K562 (cell line): ENCODE measurements around the gene PITRM1. TPM values are rescaled to one million over a fixed set of nuclear protein-coding genes. Genes with fewer than 3 reads are reported as not detected.

Source experiments
- ATAC-seq: fragments of 200-7000 bp; cut with Tn5 transposase; 3 replicates; pipeline ENCODE4 v1.9.1; 2020; ENCODE audit warnings: moderate library complexity
- BruUV-seq: library from RNA; stranded (reverse); fragments of 400-500 nt; replicated peaks from 2 replicates; lab custom pipeline; 2021; lab: Mats Ljungman, UMichigan
- CTCF ChIA-PET: fragments of 300-600 bp; formaldehyde crosslinking; extraction: SDS; loops from one replicate; lab custom pipeline; 2021; ENCODE audit warnings: low intra/inter-chr PET ratio; lab: Yijun Ruan, JAX
- POLR2A ChIA-PET: fragments of 300-600, 350-650 bp; sonication (Branson Sonifier 250); formaldehyde crosslinking; extraction: SDS; loops from one replicate; lab custom pipeline; 2021; ENCODE audit warnings: antibody characterized with exemption, inconsistent platforms; lab: Yijun Ruan, JAX
- DNase-seq, 4 experiments: peaks; one replicate each; pipeline versions ENCODE4 v3.0.0 to v3.0.0-alpha.2; 2011 to 2018; ENCODE audit warnings: low spot score in 3 of 4, mixed read lengths in 3 of 4; ENCODE audit errors: extremely low read depth in 1 of 4
- FAIRE-seq: peaks from 2 replicates; lab custom pipeline; 2011; peaks lifted over from hg19 to GRCh38; lab: Jason Lieb, UNC
- H2AFZ ChIP-seq: 2 replicates; pipeline ENCODE4 v1.6.0; 2011; ENCODE audit warnings: low read depth, low read length, control low read depth, inconsistent platforms
- H3K27ac ChIP-seq: fragments of 200-600 bp; 3 replicates; pipeline ENCODE4 v1.8.0; 2011; ENCODE audit warnings: low read depth, mild to moderate bottlenecking, control low read depth, inconsistent platforms, low read length, moderate library complexity, mixed read lengths; ENCODE audit errors: extremely low read depth
- H3K27me3 ChIP-seq, 2 experiments: fragments of 300-600 bp in 1 of 2; 2 replicates in 1 of 2; 3 replicates in 1 of 2; pipeline versions ENCODE4 v1.6.0 to v1.8.0; 2011; ENCODE audit warnings: inconsistent platforms in 2 of 2, low read length in 2 of 2, mild to moderate bottlenecking in 1 of 2, mixed read lengths in 1 of 2, moderate library complexity in 1 of 2; ENCODE audit not compliant: control insufficient read depth in 2 of 2, insufficient read depth in 2 of 2
- H3K36me3 ChIP-seq: fragments of 300-600 bp; 3 replicates; pipeline ENCODE4 v1.8.0; 2011; ENCODE audit warnings: mild to moderate bottlenecking, low read length, inconsistent platforms; ENCODE audit not compliant: control insufficient read depth, insufficient read depth
- H3K4me1 ChIP-seq, 2 experiments: fragments of 200-600 bp in 1 of 2; replicated peaks in 1 of 2; 2 replicates in 1 of 2; 3 replicates in 1 of 2; pipeline versions ENCODE4 v1.5.1 to v1.8.0; 2011; ENCODE audit warnings: inconsistent platforms in 2 of 2, low read length in 2 of 2, mild to moderate bottlenecking in 1 of 2, mixed read lengths in 1 of 2, moderate library complexity in 1 of 2; ENCODE audit not compliant: control insufficient read depth in 2 of 2, insufficient read depth in 2 of 2
- H3K4me2 ChIP-seq: 2 replicates; pipeline ENCODE4 v1.6.1; 2011; ENCODE audit warnings: low read length, control low read depth, inconsistent platforms, mixed read lengths; ENCODE audit not compliant: insufficient read depth
- H3K4me3 ChIP-seq: fragments of 200-600 bp; sonication (generic), shearing (Covaris generic); 2 replicates; pipeline ENCODE4 v1.5.1; 2016; ENCODE audit warnings: control low read depth, inconsistent platforms
- H3K79me2 ChIP-seq: fragments of 200-600 bp; 3 replicates; pipeline ENCODE4 v1.8.0; 2011; ENCODE audit warnings: low read length, inconsistent platforms; ENCODE audit not compliant: control insufficient read depth, insufficient read depth
- H3K9ac ChIP-seq, 2 experiments: 2 replicates each; pipeline versions ENCODE4 v1.6.0 to v1.6.1; 2011; ENCODE audit warnings: low read depth in 2 of 2, low read length in 2 of 2, control low read depth in 1 of 2, inconsistent platforms in 1 of 2, mild to moderate bottlenecking in 1 of 2, mixed read lengths in 1 of 2; ENCODE audit not compliant: insufficient read depth in 1 of 2
- H3K9me1 ChIP-seq: one replicate; pipeline ENCODE4 v1.6.0; 2011; ENCODE audit warnings: inconsistent platforms, mild to moderate bottlenecking, low read length, moderate library complexity; ENCODE audit not compliant: control insufficient read depth, insufficient read depth
- H3K9me3 ChIP-seq: replicated peaks from 2 replicates; pipeline ENCODE4 v1.5.1; 2011; ENCODE audit warnings: low read depth, low read length, inconsistent platforms; ENCODE audit not compliant: control insufficient read depth, insufficient read depth
- H4K20me1 ChIP-seq: replicated peaks from 2 replicates; pipeline ENCODE4 v1.6.1; 2011; ENCODE audit warnings: low read length, inconsistent platforms, mixed read lengths; ENCODE audit not compliant: control insufficient read depth, insufficient read depth
- HDAC2 ChIP-seq: fragments of 450-650 bp; IDR thresholded peaks from 2 replicates; pipeline ENCODE4 v1.6.1; 2016; ENCODE audit warnings: mild to moderate bottlenecking
- HEY1 ChIP-seq: fragments of 250-450 bp; sonication (Bioruptor Pico); IDR thresholded peaks from 2 replicates; pipeline ENCODE4 v1.5.0; 2020; ENCODE audit warnings: mild to moderate bottlenecking, moderate library complexity, borderline replicate concordance
- MAFG ChIP-seq: fragments of 450-650 bp; conservative IDR thresholded peaks from 2 replicates; pipeline ENCODE4 v1.6.1; 2016; ENCODE audit warnings: missing genetic modification characterization, missing compliant biosample characterization
- MTA2 ChIP-seq: fragments of 450-650 bp; IDR thresholded peaks from 2 replicates; pipeline ENCODE4 v1.6.1; 2016; ENCODE audit warnings: low read depth
- MYC ChIP-seq, 2 experiments: fragments of 250-450 bp in 1 of 2; sonication (Bioruptor Pico) in 1 of 2; IDR thresholded peaks; 2 replicates each; pipeline versions ENCODE4 v1.5.1 to v1.6.1; 2012 to 2021; ENCODE audit warnings: low read depth in 2 of 2, borderline replicate concordance in 1 of 2, improper control_type of control experiment in 1 of 2, low read length in 1 of 2, mild to moderate bottlenecking in 1 of 2, moderate library complexity in 1 of 2
- ZNF707 ChIP-seq: fragments of 250-450 bp; sonication (Bioruptor Pico); conservative IDR thresholded peaks from 2 replicates; pipeline ENCODE4 v1.8.0; 2022; ENCODE audit warnings: inconsistent platforms, mild to moderate bottlenecking, moderate library complexity
- WGBS: fragments of 100-300 bp; shearing (Covaris generic); methylation state at CpG from one replicate; pipeline ENCODE4 v1.1.6; 2016; ENCODE audit warnings: low coverage, mixed read lengths; ENCODE audit not compliant: insufficient coverage; ENCODE audit errors: missing lambda C conversion rate; 5-methylcytosine and 5-hydroxymethylcytosine counted together
- in situ Hi-C: fragments of 300-500 bp; cut with MboI; formaldehyde crosslinking; loops from 4 replicates; pipeline ENCODE4 v1.15.0; 2018; ENCODE audit warnings: inconsistent platforms, mixed read lengths
- intact Hi-C: fragments of 100-400 bp; cut with micrococcal nuclease; formaldehyde crosslinking; loops from 2 replicates; pipeline ENCODE4 v1.14.2; 2022
- polyA plus RNA-seq, 8 experiments: library from polyadenylated mRNA; depleted of rRNA in 4 of 8; stranded (reverse) in 5 of 8; unstranded in 3 of 8; fragments of >200 nt; fragmentation: Nextera tagmentation in 2 of 8; fragmentation: Illumina TruSeq in 1 of 8; extraction: Ambion mirVana in 2 of 8; extraction: Trizol in 1 of 8; gene quantifications; 2 replicates each; pipeline versions ENCODE4 v1.2.1 to v1.2.3, GENCODE V29; 2011 to 2014; ENCODE audit warnings: inconsistent platforms in 1 of 8, missing spikeins in 1 of 8
- total RNA-seq, 7 experiments: library from RNA; depleted of rRNA in 6 of 7; stranded (reverse); fragments of >200 nt in 6 of 7; fragmentation: Illumina TruSeq in 2 of 7; extraction: Trizol in 2 of 7; gene quantifications; 2 replicates each; pipeline versions ENCODE4 v1.2.1 to v1.2.3, GENCODE V29; 2011 to 2021; ENCODE audit warnings: low replicate concordance in 1 of 7
- TF ChIP-seq, protein P1 (sequence below): fragments of 450-650 bp; IDR thresholded peaks from 2 replicates; pipeline ENCODE4 v1.6.1; 2018; ENCODE audit not compliant: partially characterized antibody
- TF ChIP-seq, protein P2 (sequence below): fragments of 450-650 bp; formaldehyde crosslinking; IDR thresholded peaks from 2 replicates; pipeline ENCODE4 v1.4.0; 2020; ENCODE audit warnings: mild to moderate bottlenecking, moderate library complexity

PITRM1 gene
- total and polyA plus RNA-seq, 9 of the 15 experiments (the other 6 are each of a cell fraction or from before 2014, with no cell fraction given), result 21.1 to 70.4 (median 39.7) TPM

DNA sequence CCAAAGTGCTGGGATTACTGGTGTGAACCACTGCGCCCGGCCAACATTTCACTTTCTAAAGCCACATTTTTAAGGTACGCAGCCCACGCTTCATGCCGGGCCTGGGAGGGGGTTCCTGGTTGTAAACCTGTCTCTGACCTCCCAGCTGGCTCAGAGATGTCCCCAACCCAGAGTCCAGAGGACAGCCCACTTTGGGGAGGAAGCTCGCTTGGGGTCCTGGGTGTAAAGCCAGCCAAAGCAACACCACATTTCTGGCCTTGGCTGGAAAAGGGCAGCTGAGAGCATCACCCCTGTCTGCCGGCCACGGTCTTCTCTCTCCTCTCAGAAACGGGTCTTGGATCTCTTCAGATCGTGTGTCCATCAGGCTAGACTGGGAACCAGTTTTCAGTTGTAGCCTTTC is 23.9 kb upstream of the PITRM1 start:
- intact Hi-C loops (loop anchor here (5.0 kb wide), 3 partner anchors 41 to 1571 kb away; no protein-coding TSS in a partner anchor), in situ Hi-C loops (no loop called here)
- H3K9me3 ChIP-seq, result no peaks in the 10 kb centered on the region
- DNase-seq (no peak), ATAC-seq (no peak), FAIRE-seq (no peak)
- no peak overlapping the region for H2AFZ ChIP-seq
- H3K27me3 ChIP-seq, result peaks cover 33 to 71% of the 10 kb centered on the region in 2 experiments; a peak in 4 of 5 replicates
- TF ChIP-seq HDAC2 (no peak), ZNF707 (CRISPR knock-in tag) (no peak), HEY1 (CRISPR knock-in tag) (no peak), MYC (IDR thresholded peaks at IDR 0.05; ENCODE audit: low read depth, low read length) (no peak), MYC (CRISPR knock-in tag; IDR thresholded peaks at IDR 0.05; ENCODE audit: borderline replicate concordance, low read depth) (no peak), MAFG (tag) (no peak), MTA2 (no peak)
- TF ChIP-seq, protein P1, sequence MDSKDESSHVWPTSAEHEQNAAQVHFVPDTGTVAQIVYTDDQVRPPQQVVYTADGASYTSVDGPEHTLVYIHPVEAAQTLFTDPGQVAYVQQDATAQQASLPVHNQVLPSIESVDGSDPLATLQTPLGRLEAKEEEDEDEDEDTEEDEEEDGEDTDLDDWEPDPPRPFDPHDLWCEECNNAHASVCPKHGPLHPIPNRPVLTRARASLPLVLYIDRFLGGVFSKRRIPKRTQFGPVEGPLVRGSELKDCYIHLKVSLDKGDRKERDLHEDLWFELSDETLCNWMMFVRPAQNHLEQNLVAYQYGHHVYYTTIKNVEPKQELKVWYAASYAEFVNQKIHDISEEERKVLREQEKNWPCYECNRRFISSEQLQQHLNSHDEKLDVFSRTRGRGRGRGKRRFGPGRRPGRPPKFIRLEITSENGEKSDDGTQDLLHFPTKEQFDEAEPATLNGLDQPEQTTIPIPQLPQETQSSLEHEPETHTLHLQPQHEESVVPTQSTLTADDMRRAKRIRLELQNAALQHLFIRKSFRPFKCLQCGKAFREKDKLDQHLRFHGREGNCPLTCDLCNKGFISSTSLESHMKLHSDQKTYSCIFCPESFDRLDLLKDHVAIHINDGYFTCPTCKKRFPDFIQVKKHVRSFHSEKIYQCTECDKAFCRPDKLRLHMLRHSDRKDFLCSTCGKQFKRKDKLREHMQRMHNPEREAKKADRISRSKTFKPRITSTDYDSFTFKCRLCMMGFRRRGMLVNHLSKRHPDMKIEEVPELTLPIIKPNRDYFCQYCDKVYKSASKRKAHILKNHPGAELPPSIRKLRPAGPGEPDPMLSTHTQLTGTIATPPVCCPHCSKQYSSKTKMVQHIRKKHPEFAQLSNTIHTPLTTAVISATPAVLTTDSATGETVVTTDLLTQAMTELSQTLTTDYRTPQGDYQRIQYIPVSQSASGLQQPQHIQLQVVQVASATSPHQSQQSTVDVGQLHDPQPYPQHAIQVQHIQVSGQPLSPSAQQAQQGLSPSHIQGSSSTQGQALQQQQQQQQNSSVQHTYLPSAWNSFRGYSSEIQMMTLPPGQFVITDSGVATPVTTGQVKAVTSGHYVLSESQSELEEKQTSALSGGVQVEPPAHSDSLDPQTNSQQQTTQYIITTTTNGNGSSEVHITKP, result no peak
- TF ChIP-seq, protein P2, sequence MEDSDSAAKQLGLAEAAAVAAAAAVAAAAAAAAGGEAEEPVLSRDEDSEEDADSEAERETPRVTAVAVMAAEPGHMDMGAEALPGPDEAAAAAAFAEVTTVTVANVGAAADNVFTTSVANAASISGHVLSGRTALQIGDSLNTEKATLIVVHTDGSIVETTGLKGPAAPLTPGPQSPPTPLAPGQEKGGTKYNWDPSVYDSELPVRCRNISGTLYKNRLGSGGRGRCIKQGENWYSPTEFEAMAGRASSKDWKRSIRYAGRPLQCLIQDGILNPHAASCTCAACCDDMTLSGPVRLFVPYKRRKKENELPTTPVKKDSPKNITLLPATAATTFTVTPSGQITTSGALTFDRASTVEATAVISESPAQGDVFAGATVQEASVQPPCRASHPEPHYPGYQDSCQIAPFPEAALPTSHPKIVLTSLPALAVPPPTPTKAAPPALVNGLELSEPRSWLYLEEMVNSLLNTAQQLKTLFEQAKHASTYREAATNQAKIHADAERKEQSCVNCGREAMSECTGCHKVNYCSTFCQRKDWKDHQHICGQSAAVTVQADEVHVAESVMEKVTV, result no peak
- POLR2A ChIA-PET, result interaction anchor here (0.5 to 0.6 kb wide), 3 partner anchors 117 to 1584 kb away, joined by 3 read pairs; no protein-coding TSS in a partner anchor
- WGBS, result 6% methylated on average over 10 of the region's 10 CpGs
- BruUV-seq, result no TSS peak
- H3K36me3 ChIP-seq, result no peaks in the 10 kb centered on the region
- H3K4me1 ChIP-seq, result peaks cover 0 to 8% of the 10 kb centered on the region in 2 experiments; a peak in 2 of 5 replicates
- H3K4me3 ChIP-seq, result no peak overlapping the region
- H3K79me2 ChIP-seq, result no peaks in the 10 kb centered on the region
- H3K9ac ChIP-seq, result no peak overlapping the region
- CTCF ChIA-PET, result interaction anchor here (0.6 to 1.2 kb wide), 3 partner anchors 1571 to 1934 kb away, joined by 3 to 4 read pairs (median 3); no protein-coding TSS in a partner anchor
- no peak overlapping the region for H3K4me2 ChIP-seq
- no peak overlapping the region for H3K27ac ChIP-seq
- H3K9me1 ChIP-seq, result no peaks in the 10 kb centered on the region
- H4K20me1 ChIP-seq, result 0 out of 2 replicates have a peak, but pooled peaks cover 8% of the 10 kb centered on the region
